RWPE1 (cell line): ENCODE data around the gene PHACTR4.

ENCODE experiments used
- CTCF ChIA-PET: fragments of 350-600 bp; sonication (Branson Sonifier 250); formaldehyde crosslinking; extraction: SDS; loops from one replicate; lab custom pipeline; 2021; lab: Yijun Ruan, JAX
- POLR2A ChIA-PET: fragments of 400-600 bp; formaldehyde crosslinking; extraction: SDS; loops from one replicate; lab custom pipeline; 2020; ENCODE audit warnings: antibody characterized with exemption; ENCODE audit not compliant: low non-redundant PET; lab: Yijun Ruan, JAX
- DNase-seq: peaks from one replicate; pipeline ENCODE4 v3.0.0; 2012; ENCODE audit warnings: low spot score
- H3K27ac ChIP-seq: fragments of 450-650 bp; 2 replicates; pipeline ENCODE4 v1.5.1; 2017
- TF ChIP-seq, protein P1 (sequence below): fragments of 450-650 bp; conservative IDR thresholded peaks from 2 replicates; pipeline ENCODE4 v1.5.1; 2017; ENCODE audit warnings: low read depth, mild to moderate bottlenecking

PHACTR4 gene

DNA sequence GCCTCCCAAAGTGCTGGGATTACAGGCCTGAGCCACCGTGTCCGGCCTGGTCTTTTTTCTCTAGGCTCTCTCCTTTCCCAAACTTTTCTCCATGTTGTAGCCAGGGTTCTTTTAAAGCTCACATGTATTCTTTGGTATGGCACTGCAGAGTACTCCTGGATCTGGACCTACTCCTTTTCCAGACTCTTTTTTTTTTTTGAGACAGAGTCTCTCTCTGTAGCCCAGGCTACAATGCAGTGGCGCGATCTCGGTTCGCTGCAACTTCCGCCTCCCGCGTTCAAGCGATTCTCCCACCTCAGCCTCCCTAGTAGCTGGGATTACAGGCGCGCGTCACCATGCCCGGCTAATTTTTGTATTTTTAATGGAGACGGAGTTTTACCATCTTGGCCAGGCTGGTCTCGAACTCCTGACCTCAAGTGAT, 41.3 kb upstream of the PHACTR4 start:
- ChIA-PET POLR2A (interaction anchor here (0.7 to 1.6 kb wide), 5 partner anchors 25 to 79 kb away, joined by 3 to 6 read pairs (median 4); no protein-coding TSS in a partner anchor), CTCF (interaction anchor here (1.2 to 1.6 kb wide), 2 partner anchors 23 to 79 kb away, joined by 3 to 4 read pairs; no protein-coding TSS in a partner anchor)
- TF ChIP-seq, protein P1, sequence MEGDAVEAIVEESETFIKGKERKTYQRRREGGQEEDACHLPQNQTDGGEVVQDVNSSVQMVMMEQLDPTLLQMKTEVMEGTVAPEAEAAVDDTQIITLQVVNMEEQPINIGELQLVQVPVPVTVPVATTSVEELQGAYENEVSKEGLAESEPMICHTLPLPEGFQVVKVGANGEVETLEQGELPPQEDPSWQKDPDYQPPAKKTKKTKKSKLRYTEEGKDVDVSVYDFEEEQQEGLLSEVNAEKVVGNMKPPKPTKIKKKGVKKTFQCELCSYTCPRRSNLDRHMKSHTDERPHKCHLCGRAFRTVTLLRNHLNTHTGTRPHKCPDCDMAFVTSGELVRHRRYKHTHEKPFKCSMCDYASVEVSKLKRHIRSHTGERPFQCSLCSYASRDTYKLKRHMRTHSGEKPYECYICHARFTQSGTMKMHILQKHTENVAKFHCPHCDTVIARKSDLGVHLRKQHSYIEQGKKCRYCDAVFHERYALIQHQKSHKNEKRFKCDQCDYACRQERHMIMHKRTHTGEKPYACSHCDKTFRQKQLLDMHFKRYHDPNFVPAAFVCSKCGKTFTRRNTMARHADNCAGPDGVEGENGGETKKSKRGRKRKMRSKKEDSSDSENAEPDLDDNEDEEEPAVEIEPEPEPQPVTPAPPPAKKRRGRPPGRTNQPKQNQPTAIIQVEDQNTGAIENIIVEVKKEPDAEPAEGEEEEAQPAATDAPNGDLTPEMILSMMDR, result no peak
- peak overlapping the region; percentile 85 for H3K27ac ChIP-seq
- DNase-seq, result no peak

DNA sequence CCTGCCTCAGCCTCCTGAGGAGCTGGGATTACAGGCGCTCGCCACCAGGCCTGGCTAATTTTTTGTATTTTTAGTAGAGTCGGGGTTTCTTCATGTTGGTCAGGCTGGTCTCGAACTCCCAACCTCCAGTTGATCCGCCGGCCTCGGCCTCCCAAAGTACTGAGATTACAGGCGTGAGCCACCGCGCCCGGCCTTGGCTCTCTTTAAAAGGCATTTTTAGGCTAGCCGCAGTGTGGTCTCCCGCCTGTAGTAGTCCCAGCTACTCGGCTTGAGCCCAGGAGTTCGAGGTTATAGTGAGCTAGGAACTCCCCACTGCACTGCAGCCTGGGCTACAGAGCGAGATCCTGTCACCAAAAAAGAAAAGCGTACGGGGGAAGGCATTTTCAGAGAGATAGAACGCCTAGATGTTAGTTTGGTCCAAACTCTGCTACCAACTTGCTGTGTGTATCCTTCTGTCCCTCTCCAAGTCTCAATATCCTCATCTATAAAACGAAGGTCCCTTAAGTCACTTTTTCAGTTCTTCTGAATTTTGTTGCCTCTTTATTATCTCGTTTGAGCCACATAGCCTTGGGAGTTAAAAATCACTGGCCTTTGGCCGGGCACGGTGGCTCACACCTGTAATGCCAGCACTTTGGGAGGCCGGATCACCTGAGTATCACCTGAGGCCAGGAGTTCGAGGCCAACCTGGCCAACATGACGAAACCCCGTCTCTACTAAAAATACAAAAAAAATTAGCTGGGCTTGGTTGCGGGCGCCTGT, 40.0 kb upstream of the PHACTR4 start:
- DNase-seq, result no peak
- TF ChIP-seq, protein P1, result no peak
- ChIA-PET POLR2A (interaction anchor here (0.7 to 1.6 kb wide), 3 partner anchors 24 to 30 kb away, joined by 3 to 5 read pairs (median 3); no protein-coding TSS in a partner anchor), CTCF (interaction anchor here (0.7 to 1.6 kb wide), 2 partner anchors 46 to 81 kb away, joined by 4 read pairs; no protein-coding TSS in a partner anchor)
- H3K27ac ChIP-seq, result peak overlapping the region; percentile 85

DNA sequence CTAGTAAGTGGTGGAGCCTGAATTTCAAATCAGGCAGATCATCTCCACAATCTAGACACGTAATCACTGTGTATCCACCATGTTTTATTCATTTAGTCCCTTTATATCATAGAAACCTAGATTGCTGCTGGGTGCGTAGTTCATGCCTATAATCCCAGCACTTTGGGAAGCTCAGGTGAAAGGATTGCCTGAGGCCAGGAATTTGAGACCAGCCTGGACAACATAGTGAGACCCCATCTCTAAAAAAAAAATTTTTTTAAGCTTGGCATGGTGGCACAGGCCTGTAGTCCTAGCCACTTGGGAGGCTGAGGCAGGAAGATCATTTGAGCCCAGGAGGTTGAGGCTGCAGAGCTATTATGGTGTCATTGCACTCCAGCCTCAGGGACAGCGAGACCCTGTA, 30.6 kb upstream of the PHACTR4 start:
- no peak for DNase-seq
- no peak overlapping the region for H3K27ac ChIP-seq
- TF ChIP-seq, protein P1, result no peak
- ChIA-PET CTCF (interaction anchor here (0.7 kb wide), 1 partner anchor 71 kb away, joined by 3 read pairs; no protein-coding TSS in a partner anchor), POLR2A (no interaction called here)

DNA sequence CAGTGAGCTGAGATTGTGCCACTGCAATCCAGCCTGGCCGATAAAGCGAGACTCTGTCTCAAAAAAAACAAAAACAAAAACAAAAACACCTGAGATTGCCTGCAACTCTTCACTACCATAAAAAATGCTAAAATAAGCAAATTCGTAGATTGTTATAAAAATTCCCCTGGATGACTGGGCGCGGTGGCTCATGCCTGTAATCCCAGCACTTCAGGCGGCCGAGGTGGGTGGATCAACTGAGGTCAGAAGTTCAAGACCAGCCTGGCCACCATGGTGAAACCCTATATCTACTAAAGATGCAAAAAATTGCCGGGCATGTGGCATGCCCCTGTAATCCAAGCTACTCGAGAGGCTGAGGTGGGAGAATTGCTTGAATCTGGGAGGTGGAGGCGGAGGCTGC, 30.0 kb upstream of the PHACTR4 start:
- H3K27ac ChIP-seq, result no peak overlapping the region
- TF ChIP-seq, protein P1, result no peak
- POLR2A ChIA-PET, result no interaction called here
- no peak for DNase-seq
- CTCF ChIA-PET, result interaction anchor here (0.7 kb wide), 1 partner anchor 72 kb away, joined by 3 read pairs; no protein-coding TSS in a partner anchor

DNA sequence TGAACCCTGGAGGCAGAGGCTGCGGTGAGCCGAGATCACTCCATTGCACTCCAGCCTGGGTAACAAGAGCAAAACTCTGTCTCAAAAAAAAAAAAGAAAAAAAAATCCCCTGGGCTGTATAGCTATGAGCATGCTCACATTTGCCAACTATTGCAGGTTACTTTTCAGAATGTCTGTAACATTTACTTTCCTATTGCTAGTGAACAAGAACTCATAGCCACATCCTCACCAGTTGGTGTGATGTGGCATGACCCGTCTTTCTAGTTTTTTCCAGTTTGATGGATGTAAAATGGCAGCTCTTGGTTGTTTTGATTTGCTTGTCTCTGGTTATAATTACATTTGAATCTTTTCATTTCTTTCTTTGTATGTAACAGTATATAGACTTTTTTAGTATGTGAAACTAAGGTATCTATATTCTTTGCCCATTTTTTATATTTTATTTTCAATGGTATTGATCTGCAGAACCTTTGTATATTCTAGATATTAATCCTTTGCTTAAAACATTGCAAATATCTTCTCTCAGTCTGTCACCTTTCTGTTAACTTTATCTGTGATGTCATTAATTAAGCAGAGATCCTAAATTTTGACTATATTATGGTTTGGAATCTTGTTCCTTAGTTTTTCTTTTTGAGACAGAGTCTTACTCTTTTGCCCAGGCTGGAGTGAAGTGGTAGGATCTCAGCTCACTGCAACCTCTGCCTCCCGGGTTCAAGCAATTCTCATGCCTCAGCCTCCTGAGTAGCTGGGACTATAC, 29.1 kb upstream of the PHACTR4 start:
- ChIA-PET POLR2A (no interaction called here), CTCF (no interaction called here)
- H3K27ac ChIP-seq, result no peak overlapping the region
- TF ChIP-seq, protein P1, result no peak
- DNase-seq, result no peak

DNA sequence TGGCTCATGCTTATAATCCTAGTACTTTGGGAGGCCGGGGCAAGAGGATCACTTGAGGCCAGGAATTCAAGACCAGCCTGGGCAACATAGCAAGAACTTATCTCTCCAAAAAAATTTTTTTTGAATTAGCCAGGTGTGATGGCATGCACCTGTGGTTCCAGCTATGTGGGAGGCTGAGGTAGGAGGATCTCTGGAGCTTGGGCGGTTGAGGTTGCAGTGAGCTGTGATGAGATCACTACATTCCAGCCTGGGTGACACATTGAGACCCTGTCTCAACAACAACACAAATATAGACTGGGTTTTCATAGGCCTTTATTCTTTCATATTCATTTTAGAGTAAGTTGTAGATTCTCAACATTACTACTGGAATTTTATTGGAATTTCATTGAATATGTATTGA, 27.9 kb upstream of the PHACTR4 start:
- ChIA-PET CTCF (interaction anchor here (0.6 kb wide), 1 partner anchor 13 kb away, joined by 3 read pairs; no protein-coding TSS in a partner anchor), POLR2A (no interaction called here)
- no peak for DNase-seq
- TF ChIP-seq, protein P1, result no peak
- no peak overlapping the region for H3K27ac ChIP-seq
